Measurements from ENCODE around the gene GJB1.
"Not testable (repeated sequence)": the region's sequence is repeated elsewhere in the genome, so short reads cannot be mapped to it uniquely, and the experiment has no call there.

GJB1 gene

GRCh38 chrX:71222929-71223328 lies at the start of gene GJB1:
Gene GJB1, plus strand, starts transcription at chrX:71223224. Its CDS starts 484 bp downstream, at chrX:71223708.
- no peak for DNase-seq

- DNase-seq = no peak
These were observed 49.6 kb upstream of the GJB1 start for GRCh38 chrX:71173440-71173839.

GRCh38 chrX:71174795-71175194 lies 48.2 kb upstream of the GJB1 start:
- DNase-seq = no peak

- DNase-seq = no peak
These were observed 47.5 kb upstream of the GJB1 start for GRCh38 chrX:71175531-71175930.

GRCh38 chrX:71177327-71177726 lies 45.7 kb upstream of the GJB1 start:
- no peak for DNase-seq

DNA sequence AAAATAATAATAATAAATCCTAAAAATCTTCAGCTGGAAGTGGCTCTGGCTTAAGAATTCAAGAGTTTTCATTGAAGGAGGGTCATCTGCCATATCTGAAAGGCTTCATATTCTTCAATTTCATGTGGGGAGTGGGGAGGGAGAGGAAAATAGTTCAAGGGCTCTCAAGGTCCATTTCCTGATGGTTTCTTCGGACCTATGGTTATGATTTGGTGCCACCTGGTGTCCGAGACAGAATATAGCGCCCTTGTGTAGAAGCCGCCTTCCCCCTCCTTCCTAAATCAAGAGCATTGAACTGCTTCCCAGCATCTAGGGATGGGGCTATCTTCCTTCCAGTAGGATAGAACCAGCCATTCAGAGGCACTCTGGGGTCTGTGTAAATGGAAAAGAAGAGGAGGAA lies 44.1 kb upstream of the GJB1 start:
- peak in 1 of 2 experiments; percentile 52 for DNase-seq

DNA sequence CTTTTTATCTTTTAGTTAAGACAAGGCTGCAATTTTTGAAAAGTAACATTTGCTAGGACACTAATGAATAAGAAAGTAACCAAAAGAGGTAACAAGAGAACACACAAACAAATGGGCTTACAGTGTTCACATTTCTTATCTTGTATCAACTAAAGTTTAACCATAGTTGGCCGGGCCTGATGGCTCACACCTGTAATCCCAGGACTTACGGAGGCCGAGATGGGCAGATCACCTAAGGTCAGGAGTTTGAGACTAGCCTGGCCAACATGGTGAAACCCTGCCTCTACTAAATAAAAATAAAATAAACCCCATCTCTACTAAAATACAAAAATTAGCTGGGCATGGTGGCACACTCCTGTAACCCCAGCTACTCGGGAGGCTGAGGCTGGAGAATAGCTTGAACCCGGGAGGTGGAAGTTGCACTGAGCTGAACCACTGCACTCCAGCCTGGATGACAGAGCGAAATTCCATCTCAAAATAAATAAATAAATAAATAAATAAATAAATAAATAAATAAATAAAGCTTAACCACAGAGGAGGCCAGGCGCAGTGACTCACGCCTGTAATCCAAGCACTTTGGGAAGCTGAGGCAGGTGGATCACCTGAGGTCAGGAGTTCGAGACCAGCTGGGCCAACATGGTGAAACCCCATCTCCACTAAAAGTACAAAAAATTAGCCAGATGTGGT lies 42.3 kb upstream of the GJB1 start:
- DNase-seq = not testable (repeated sequence)

DNA sequence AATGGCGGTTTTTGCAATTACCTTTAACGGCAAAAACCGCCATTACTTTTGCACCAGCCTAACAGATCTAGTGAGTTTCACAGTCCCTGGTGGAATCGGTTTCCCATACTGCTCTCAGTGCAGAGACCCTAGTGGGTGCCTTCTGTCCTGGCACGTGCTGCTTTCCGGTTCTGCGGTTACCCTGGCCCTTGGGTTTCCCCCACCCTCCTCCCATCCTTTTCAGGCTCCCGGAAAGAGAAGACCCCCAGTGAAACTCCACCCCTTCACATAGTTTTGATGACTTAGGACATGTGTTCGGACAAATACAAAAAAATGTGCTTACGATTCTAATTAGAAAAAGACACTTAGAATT lies 41.5 kb upstream of the GJB1 start:
- no peak for DNase-seq

DNA sequence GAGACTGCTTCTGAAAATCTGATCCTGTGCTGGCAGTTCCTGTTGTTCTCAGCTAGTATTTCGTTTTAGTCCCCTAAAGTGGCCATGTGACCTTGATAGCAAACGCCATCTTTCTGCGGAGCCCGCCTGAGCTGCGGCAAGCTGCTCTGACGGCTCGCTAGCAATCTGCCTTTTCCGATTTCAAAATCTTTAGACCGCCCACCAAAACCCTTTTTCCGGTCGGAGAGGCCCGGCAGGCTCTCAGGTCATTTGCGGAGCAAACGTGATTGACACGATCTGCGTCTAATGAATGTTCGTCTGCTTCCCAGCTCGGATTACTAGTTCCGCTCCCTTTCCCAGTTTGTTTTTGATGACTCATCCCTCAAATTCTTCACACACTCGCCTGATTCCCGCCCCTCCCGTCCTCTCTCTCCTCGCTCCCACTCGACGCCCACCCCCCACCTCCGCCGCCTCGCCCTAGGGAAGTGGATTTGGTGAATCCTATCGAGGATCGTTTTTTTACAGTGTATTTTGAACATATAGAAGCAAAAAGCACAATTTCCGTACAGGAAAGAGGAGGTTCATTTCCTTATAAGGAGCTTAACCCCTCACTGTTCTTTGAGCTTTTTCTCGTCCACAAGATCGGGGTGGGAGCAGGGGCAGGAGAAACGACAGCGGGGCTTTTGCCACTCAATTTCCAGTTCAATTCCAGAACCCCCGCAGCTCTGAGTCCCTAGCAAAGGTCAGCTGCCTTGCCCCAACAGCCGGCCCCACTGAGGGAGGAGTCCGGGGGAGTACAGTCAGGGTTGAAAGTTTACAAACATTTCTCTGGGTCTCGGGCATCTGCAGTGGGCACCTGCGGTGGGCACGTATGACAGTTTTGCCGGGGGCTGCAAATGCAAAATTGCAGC lies 40.9 kb upstream of the GJB1 start:
- peak in 1 of 2 experiments; percentile 64 for DNase-seq

DNA sequence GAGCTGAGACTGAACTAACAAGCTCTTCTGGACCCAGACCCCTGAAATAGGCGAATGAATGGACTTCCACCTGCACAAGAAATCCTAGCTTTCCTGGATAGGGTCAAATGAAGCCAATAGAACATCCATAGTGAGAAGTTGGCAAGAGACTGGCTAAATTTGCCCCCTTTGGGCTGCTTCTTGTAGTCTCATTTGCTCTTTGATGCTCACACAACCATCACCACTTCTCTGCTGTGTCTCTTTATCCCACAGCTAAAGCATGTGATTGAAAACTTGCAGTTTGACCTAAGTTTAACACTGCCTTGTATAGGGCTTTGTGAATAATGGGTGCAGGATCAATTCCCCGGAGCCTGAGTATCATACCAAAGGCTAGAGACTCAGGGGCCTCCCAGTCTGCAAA lies 40.2 kb upstream of the GJB1 start:
- no peak for DNase-seq

GRCh38 chrX:71183341-71183740 lies 39.7 kb upstream of the GJB1 start:
- DNase-seq = no peak

DNA sequence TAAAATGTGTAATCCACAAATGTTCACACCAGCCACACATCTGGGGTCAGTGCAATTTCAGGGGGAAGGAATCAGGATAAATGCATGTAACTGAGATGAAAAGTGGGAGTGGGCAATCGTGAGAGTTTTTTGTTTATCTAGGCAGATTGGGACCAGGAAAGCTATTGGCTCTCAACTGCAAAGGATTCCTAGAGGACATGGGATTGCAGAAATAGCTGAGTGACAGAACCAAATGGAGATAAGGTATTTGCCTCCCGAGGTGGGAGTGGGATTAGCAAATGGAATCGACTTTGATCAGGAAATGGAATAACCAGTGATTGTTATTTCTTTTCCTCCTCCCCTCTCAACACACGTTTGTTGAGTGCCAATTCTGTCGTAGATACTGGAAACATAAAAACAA lies 38.9 kb upstream of the GJB1 start:
- no peak for DNase-seq

DNA sequence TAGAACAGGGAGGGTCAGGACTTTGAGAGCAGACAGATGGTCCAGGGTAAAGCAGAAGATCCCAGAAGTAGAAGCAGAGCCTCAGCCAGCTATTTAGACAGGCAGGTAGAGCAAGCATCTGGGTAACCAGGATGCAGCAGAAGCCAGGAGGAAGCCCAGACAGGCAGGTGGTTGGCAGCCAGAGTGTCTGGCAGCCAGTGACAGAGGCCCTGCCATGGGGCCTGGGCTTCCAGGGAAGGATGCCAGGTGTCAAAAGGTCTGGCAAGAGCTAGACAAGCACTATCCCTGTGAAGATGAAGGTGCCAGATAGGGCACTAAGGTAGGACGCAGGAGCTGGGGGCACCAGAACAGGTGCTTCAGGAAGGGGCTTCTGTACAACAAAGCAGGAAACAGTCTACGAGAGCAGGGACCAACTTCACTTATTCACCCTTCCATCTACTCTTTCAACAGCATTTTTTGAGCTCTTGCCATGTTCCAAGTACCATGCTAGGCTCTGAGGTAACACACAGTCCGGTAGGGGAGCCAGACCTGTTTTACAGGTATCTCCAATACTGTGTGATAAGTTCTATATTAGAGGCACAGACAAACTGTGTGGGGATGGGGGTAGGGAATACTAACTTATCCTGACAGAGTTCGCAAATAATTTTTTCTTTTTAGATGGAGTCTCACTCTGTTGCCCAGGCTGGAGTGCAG lies 38.1 kb upstream of the GJB1 start:
- DNase-seq = no peak

- DNase-seq = no peak
These were observed 31.8 kb upstream of the GJB1 start for GRCh38 chrX:71191248-71191647.

DNA sequence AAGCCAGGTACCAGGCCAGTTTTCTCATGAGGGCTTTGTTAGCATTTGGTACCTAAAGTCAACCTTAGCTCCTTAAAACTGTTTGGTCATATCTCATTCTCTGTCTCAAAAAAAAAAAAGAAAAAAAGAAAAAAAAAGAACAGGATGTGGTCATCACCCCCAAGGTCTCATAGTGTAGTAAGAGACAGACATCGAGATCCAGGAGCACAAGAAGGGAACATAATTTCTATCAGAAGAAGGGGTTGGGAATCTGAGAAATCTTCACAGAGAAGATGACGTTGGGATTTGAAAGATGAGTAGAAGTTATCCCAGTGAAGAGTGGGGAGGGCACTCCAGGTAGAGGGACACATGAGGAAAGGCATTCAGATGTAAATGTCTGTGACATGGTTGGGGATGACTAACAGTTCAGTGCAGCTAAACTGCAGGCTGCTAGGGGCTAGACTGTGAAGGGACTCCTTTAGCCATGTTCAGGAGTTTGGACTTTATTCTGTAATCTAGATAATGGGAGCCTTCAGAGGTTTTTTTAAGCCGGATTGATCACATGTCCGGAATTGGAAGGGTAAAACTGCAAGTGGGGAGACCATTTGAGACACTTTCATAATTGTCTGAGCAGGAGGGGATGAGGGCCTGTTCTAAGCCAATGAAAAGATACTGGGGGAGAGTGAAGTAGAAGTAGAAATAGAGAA lies 26.9 kb upstream of the GJB1 start:
- no peak for DNase-seq

- DNase-seq = no peak
These were observed 25.0 kb upstream of the GJB1 start for GRCh38 chrX:71198066-71198465.

DNA sequence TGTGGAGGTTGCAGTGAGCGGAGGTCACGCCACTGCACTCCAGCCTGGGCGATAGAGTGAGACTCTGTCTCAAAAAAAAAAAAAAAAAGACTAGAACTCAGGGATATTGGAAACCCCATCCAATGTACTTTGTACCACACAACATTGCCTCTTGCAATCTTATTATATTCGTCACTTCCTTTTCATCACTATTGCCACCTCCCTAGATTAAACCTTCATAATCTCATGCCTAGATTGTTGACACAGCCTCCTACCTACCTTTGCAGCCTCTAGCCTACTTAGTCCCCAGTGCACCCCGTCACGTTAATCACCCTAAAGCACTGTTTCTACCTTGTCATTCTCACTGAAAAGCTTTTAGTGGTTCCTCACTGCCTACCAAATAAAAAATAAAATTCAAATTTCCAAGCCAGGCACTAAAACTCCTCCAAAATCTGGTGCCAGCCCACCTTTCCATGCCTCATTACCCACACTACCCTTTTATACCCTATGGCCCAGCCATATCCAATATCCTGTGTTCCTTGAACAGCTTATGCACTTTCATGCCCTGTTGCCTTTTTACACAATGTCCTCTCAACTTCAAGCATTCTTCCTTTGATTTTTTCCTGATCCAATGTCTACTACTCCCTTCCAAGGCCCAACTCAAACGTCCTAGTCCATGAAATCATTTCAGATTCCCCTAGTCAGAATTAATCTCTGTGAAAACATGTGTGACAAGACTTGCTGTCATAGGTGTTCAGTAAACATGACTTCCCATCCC lies 23.6 kb upstream of the GJB1 start:
- no peak for DNase-seq

DNA sequence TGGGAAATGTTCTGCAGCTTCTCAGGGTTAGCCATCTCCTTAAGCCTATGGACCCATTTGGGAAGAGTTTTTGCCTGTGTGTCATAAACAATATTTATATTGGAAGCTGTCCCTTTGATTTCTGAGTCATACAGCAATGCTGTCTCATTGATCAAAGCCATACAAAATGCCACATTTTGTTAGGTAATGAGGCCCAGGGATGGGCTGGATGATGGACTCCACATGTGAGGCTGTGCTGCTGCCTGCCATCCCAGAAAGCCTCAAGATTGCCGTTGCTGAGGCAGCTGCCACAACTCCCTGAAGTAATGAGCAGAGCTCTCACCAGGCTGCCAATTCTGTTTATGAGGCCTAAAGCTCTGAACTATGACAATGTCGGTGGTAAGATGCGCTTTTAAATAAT lies 12.2 kb upstream of the GJB1 start:
- no peak for DNase-seq

- DNase-seq = no peak
These were observed 10.5 kb upstream of the GJB1 start for GRCh38 chrX:71212536-71212935.

DNA sequence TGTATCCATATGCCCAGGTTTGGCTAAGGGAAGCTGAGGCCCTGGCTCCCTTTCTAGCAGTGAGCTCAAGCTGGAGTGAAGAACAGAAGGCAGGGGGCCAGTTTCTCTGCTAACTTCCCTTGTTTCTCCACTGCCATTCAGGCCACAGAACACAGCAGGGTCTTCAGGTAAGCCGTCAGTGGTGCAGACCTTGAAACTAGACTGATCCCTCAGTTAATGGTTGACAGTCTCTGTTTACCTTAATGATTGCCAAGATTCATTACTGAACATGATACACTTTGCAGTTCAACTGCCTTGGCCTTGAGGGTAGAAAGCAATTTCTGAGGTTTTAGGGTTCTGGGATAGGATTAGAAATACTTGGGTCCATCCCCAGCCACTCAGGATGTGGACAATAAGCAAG lies 8.9 kb upstream of the GJB1 start:
- no peak for DNase-seq

DNA sequence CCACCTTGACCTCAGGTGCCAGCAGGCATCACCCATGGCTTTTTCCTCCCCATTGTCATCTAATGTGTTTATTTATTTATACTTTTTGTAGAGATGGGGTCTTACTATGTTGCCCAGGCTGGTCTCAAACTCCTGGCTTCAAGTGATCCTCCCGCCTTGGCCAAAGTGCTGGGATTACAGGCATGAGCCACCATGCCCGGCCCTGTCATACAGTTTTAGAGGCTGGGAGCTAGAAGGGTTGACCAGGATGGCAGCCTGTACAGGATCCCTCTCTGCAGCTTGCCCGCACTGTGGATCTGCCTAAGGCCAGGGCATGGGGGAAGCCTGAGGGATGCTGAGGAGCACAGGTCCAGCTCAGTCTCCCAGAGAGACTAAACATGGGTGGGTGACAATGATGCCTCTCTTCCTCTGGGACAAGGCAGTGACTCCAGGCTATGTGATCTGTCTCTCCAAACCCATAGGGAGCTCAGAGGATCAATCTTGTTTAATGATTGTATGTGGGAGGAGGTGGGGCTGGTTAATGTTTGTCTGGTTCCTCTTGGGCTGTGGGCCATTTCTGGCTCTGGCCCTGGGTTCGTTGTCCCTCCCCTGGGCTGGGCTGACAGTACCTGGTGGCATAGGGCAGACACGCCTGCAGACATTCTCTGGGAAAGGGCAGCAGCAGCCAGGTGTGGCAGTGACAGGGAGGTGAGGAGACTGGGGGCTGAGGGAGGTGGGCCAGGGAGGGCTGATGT lies 8.3 kb upstream of the GJB1 start:
- DNase-seq = no peak

Measured in NCI-H446 (cell line).